Endothelial cell of umbilical vein (primary cell): Measurements from ENCODE around the gene TUSC2. TPM values are rescaled to one million over a fixed set of nuclear protein-coding genes. Genes with fewer than 3 reads are reported as not detected.

Source experiments
- BruUV-seq: library from RNA; stranded (reverse); fragments of 400-500 nt; replicated peaks from 2 replicates; lab custom pipeline; 2021; lab: Mats Ljungman, UMichigan
- CTCF ChIA-PET: fragments of 300-600, 350-600 bp; sonication (Branson Sonifier 250); formaldehyde crosslinking; loops from one replicate; lab custom pipeline; 2021; ENCODE audit warnings: antibody characterized with exemption, inconsistent platforms; lab: Charles Lee
- POLR2A ChIA-PET: fragments of 300-600, 350-600 bp; sonication (Branson Sonifier 250); formaldehyde crosslinking; loops from one replicate; lab custom pipeline; 2021; ENCODE audit warnings: antibody characterized with exemption, inconsistent platforms; lab: Charles Lee
- DNase-seq: peaks from one replicate; pipeline ENCODE4 v3.0.0-alpha.2; 2011; ENCODE audit warnings: low read depth, low spot score
- FAIRE-seq: peaks from 2 replicates; lab custom pipeline; 2011; peaks lifted over from hg19 to GRCh38; lab: Jason Lieb, UNC
- H2AFZ ChIP-seq: 2 replicates; pipeline ENCODE4 v1.6.0; 2012; ENCODE audit warnings: low read depth, low read length, control low read depth, inconsistent platforms
- H3K27ac ChIP-seq: 2 replicates; pipeline ENCODE4 v1.5.1; 2011; ENCODE audit warnings: low read depth, mild to moderate bottlenecking, control low read depth, low read length, moderate library complexity; ENCODE audit not compliant: insufficient read depth
- H3K27me3 ChIP-seq, 2 experiments: 2 replicates each; pipeline versions ENCODE4 v1.6.0 to v1.6.1; 2011; ENCODE audit warnings: low read length in 2 of 2, mixed read lengths in 1 of 2; ENCODE audit not compliant: control insufficient read depth in 2 of 2, insufficient read depth in 2 of 2
- H3K36me3 ChIP-seq, 2 experiments: 2 replicates in 1 of 2; 3 replicates in 1 of 2; pipeline ENCODE4 v1.5.1; 2011; ENCODE audit warnings: low read length in 2 of 2, mild to moderate bottlenecking in 1 of 2, moderate library complexity in 1 of 2; ENCODE audit not compliant: control insufficient read depth in 2 of 2, insufficient read depth in 2 of 2; ENCODE audit errors: extremely low read depth in 1 of 2
- H3K4me1 ChIP-seq: 3 replicates; pipeline ENCODE4 v1.5.1; 2011; ENCODE audit warnings: mild to moderate bottlenecking, low read length; ENCODE audit not compliant: control insufficient read depth, insufficient read depth; ENCODE audit errors: extremely low read depth
- H3K4me2 ChIP-seq: 2 replicates; pipeline ENCODE4 v1.6.1; 2011; ENCODE audit warnings: low read length, control low read depth, mixed read lengths; ENCODE audit not compliant: insufficient read depth
- H3K4me3 ChIP-seq, 3 experiments: fragments of 200-600 bp in 1 of 3; sonication (generic), shearing (Covaris generic) in 1 of 3; replicated peaks in 1 of 3; 2 replicates each; pipeline ENCODE4 v1.5.1; 2011 to 2016; ENCODE audit warnings: control low read depth in 3 of 3, low read length in 3 of 3, mild to moderate bottlenecking in 2 of 3, inconsistent platforms in 1 of 3, low read depth in 1 of 3, moderate library complexity in 1 of 3; ENCODE audit not compliant: insufficient read depth in 1 of 3
- H3K79me2 ChIP-seq: 2 replicates; pipeline ENCODE4 v1.6.0; 2012; ENCODE audit warnings: low read length, inconsistent platforms; ENCODE audit not compliant: control insufficient read depth, insufficient read depth
- H3K9ac ChIP-seq: replicated peaks from 2 replicates; pipeline ENCODE3; 2011; ENCODE audit warnings: low read length, control low read depth; ENCODE audit not compliant: insufficient read depth; ENCODE audit errors: extremely low read depth
- H3K9me1 ChIP-seq: replicated peaks from 3 replicates; pipeline ENCODE4 v1.6.0; 2011; ENCODE audit warnings: mild to moderate bottlenecking, low read length; ENCODE audit not compliant: control insufficient read depth, insufficient read depth; ENCODE audit errors: extremely low read depth
- H3K9me3 ChIP-seq: replicated peaks from 2 replicates; pipeline ENCODE4 v1.5.1; 2012; ENCODE audit warnings: low read length, inconsistent platforms; ENCODE audit not compliant: control insufficient read depth, insufficient read depth
- H4K20me1 ChIP-seq: replicated peaks from 2 replicates; pipeline ENCODE3; 2011; ENCODE audit warnings: mild to moderate bottlenecking, low read length; ENCODE audit not compliant: control insufficient read depth, insufficient read depth; ENCODE audit errors: extremely low read depth
- EZH2 ChIP-seq: IDR thresholded peaks from 2 replicates; pipeline ENCODE4 v1.6.1; 2012; ENCODE audit warnings: borderline replicate concordance, low read depth, mild to moderate bottlenecking, moderate library complexity, low read length, inconsistent platforms; ENCODE audit not compliant: severe bottlenecking
- FOS ChIP-seq: IDR thresholded peaks from 2 replicates; pipeline ENCODE4 v1.6.1; 2011; ENCODE audit warnings: mild to moderate bottlenecking, low read length, moderate library complexity, borderline replicate concordance; ENCODE audit not compliant: insufficient read depth
- GATA2 ChIP-seq: IDR thresholded peaks from 2 replicates; pipeline ENCODE4 v1.7.0; 2011; ENCODE audit warnings: low read depth, mild to moderate bottlenecking, moderate library complexity, mixed read lengths, low read length; ENCODE audit not compliant: insufficient read length, insufficient read depth
- JUN ChIP-seq: IDR thresholded peaks from 2 replicates; pipeline ENCODE4 v1.6.1; 2011; ENCODE audit warnings: borderline replicate concordance, low read depth; ENCODE audit not compliant: insufficient read length, insufficient read depth
- MYC ChIP-seq: IDR thresholded peaks from one replicate; pipeline ENCODE4 v1.6.1; 2011; ENCODE audit warnings: mild to moderate bottlenecking, low read depth, low read length
- POLR2A ChIP-seq: IDR thresholded peaks from 2 replicates; pipeline ENCODE4 v1.6.1; 2012; ENCODE audit warnings: low read depth, mild to moderate bottlenecking, control low read depth, low read length
- POLR2AphosphoS5 ChIP-seq: IDR thresholded peaks from 2 replicates; pipeline ENCODE4 v1.6.1; 2012; ENCODE audit warnings: low read depth, mild to moderate bottlenecking, control low read depth, low read length, moderate library complexity; ENCODE audit not compliant: insufficient read depth
- dilution Hi-C: fragments of 300-500 bp; cut with MboI; formaldehyde crosslinking; loops from one replicate; pipeline ENCODE4 v1.15.0; 2019; ENCODE audit warnings: low sequenced_read_pairs; ENCODE audit not compliant: extremely low pct_ligation_motif_present
- intact Hi-C: fragments of 100-400 bp; cut with micrococcal nuclease; formaldehyde crosslinking; loops from one replicate; pipeline ENCODE4 v1.10.0; 2022
- polyA plus RNA-seq, 4 experiments: library from polyadenylated mRNA; depleted of rRNA in 3 of 4; stranded (reverse) in 3 of 4; unstranded in 1 of 4; fragments of >200 nt; gene quantifications; 2 replicates each; pipeline versions ENCODE4 v1.2.1 to v1.2.3, GENCODE V29; 2011 to 2012; ENCODE audit warnings: missing spikeins in 1 of 4
- total RNA-seq: library from RNA; stranded (reverse); gene quantifications from 2 replicates; pipeline ENCODE4 v1.2.3, GENCODE V29; 2021
- TF ChIP-seq, protein P1 (sequence below), 2 donors: IDR thresholded peaks; 1 replicate in 1 of 2; 2 replicates in 1 of 2; pipeline ENCODE4 v1.5.1; 2011; ENCODE audit warnings: low read length in 2 of 2, mild to moderate bottlenecking in 2 of 2, moderate library complexity in 2 of 2, control low read depth in 1 of 2, inconsistent platforms in 1 of 2, low read depth in 1 of 2; ENCODE audit not compliant: insufficient read depth in 1 of 2; ENCODE audit errors: extremely low read depth in 1 of 2
- TF ChIP-seq, protein P2 (sequence below): IDR thresholded peaks from 2 replicates; pipeline ENCODE4 v1.6.1; 2011; ENCODE audit not compliant: insufficient read depth, insufficient read length

Gene TUSC2
- total and polyA plus RNA-seq, 2 donors (not counting 3 experiments of a cell fraction or from before 2014, with no cell fraction given): 30.0 to 89.0 TPM

DNA sequence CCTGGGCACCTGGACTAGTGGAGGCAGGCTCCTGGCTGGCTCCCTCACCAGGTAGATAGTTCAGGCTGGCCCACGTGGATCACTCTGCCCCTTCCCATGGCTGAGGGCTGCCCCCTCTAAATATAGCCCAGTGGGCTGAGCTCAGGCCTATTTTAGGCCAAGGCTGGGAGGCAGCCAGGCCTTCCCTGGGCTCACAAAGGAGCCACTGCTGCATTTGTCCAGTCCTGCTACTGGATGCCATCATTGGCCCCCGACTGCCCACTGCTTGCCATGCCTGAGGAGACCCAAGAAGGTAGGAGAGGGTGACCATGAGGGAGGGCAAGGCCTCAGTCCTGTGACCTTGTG, 49.2 kb downstream of the TUSC2 start, which contains the start of gene LSMEM2:
LSMEM2 (plus strand) TSS at position 208 of the 345 bp plus-strand sequence; CDS start at position 235, 27 bp downstream.
- FAIRE-seq (no peak), DNase-seq (no peak)
- Histone ChIP-seq H3K36me3 (no peaks in the 10 kb centered on the region), H3K79me2 (no peaks in the 10 kb centered on the region), H2AFZ (no peak within 1 kb of the TSS), H3K9ac (no peak within 1 kb of the TSS), H3K4me2 (no peak within 1 kb of the TSS), H4K20me1 (no peaks in the 10 kb centered on the region), H3K9me3 (no peaks in the 10 kb centered on the region), H3K4me3 (no peak within 1 kb of the TSS), H3K27me3 (peaks cover 18 to 21% of the 10 kb centered on the region in 2 experiments), H3K4me1 (no peaks in the 10 kb centered on the region), H3K27ac (no peak within 1 kb of the TSS), H3K9me1 (no peaks in the 10 kb centered on the region)
- no TSS peak for BruUV-seq
- dilution Hi-C loops (no loop called here), intact Hi-C loops (no loop called here)
- CTCF ChIA-PET: interaction anchor here (1.4 to 2.2 kb wide), 6 partner anchors 13 to 85 kb away, joined by 4 to 9 read pairs (median 6); partner anchors contain the start of genes GNAI2 and IFRD2
- POLR2A ChIA-PET: no interaction called here
- TF ChIP-seq MYC: no peak
- TF ChIP-seq, protein P1, sequence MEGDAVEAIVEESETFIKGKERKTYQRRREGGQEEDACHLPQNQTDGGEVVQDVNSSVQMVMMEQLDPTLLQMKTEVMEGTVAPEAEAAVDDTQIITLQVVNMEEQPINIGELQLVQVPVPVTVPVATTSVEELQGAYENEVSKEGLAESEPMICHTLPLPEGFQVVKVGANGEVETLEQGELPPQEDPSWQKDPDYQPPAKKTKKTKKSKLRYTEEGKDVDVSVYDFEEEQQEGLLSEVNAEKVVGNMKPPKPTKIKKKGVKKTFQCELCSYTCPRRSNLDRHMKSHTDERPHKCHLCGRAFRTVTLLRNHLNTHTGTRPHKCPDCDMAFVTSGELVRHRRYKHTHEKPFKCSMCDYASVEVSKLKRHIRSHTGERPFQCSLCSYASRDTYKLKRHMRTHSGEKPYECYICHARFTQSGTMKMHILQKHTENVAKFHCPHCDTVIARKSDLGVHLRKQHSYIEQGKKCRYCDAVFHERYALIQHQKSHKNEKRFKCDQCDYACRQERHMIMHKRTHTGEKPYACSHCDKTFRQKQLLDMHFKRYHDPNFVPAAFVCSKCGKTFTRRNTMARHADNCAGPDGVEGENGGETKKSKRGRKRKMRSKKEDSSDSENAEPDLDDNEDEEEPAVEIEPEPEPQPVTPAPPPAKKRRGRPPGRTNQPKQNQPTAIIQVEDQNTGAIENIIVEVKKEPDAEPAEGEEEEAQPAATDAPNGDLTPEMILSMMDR (IDR thresholded peaks at IDR 0.05; ENCODE audit: extremely low read depth in 1 of 2, insufficient read depth in 1 of 2, low read depth in 1 of 2, low read length in 2 of 2): no peak
- no peak for TF ChIP-seq POLR2A
- TF ChIP-seq JUN: no peak
- TF ChIP-seq EZH2: no peak
- no peak for TF ChIP-seq FOS
- no peak for TF ChIP-seq GATA2
- TF ChIP-seq, protein P2, sequence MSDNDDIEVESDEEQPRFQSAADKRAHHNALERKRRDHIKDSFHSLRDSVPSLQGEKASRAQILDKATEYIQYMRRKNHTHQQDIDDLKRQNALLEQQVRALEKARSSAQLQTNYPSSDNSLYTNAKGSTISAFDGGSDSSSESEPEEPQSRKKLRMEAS: no peak
- no peak for TF ChIP-seq POLR2AphosphoS5
